ENCODE measurements around the gene PLVAP. TPM values are rescaled to one million over a fixed set of nuclear protein-coding genes. Genes with fewer than 3 reads are reported as not detected.
A peak's percentile ranks its signal among the peaks of the same experiment; 100 is the strongest.

PLVAP gene
- total and polyA plus RNA-seq, 9 of the 15 experiments (the other 6 are each of a cell fraction or from before 2014, with no cell fraction given): 0.09 to 0.84 (median 0.51) TPM; not detected in 4

- TF ChIP-seq THRB (CRISPR knock-in tag; conservative IDR thresholded peaks at IDR 0.05): peak; percentile 68; the same call in 1 of the 2 replicates
- peak; percentile 88 for TF ChIP-seq HNRNPLL (IDR thresholded peaks at IDR 0.05; ENCODE audit: low read depth, low read length, poor library complexity, severe bottlenecking)
- peak; percentile 98 for TF ChIP-seq GABPB1 (CRISPR knock-in tag; IDR thresholded peaks at IDR 0.05)
- TF ChIP-seq TCF7 (IDR thresholded peaks at IDR 0.05; ENCODE audit: borderline replicate concordance): peak; percentile 71; the same call in 1 of the 2 replicates
- no peak for TF ChIP-seq CBX8 (IDR thresholded peaks at IDR 0.05; ENCODE audit: borderline replicate concordance, extremely low read depth, low read depth, low read length, poor library complexity, severe bottlenecking)
- TF ChIP-seq CREM (IDR thresholded peaks at IDR 0.05; ENCODE audit: low read depth): peak; percentile 93
- TF ChIP-seq ERF (CRISPR knock-in tag; IDR thresholded peaks at IDR 0.05): no peak; the same call in 1 of the 2 replicates
- TF ChIP-seq MYC (IDR thresholded peaks at IDR 0.05; ENCODE audit: low read depth, low read length): peak; percentile 92
- TF ChIP-seq MYC (CRISPR knock-in tag; IDR thresholded peaks at IDR 0.05; ENCODE audit: borderline replicate concordance, low read depth): no peak
- TF ChIP-seq MCM7 (IDR thresholded peaks at IDR 0.05): peak in 1 of 2 experiments; percentile 89; a peak in 1 of 4 replicates
- peak; percentile 85; the same call in 1 of the 2 replicates for TF ChIP-seq ELF4 (CRISPR knock-in tag; IDR thresholded peaks at IDR 0.05)
- TF ChIP-seq PTBP1 (IDR thresholded peaks at IDR 0.05; ENCODE audit: low read depth, low read length): peak; percentile 77
- TF ChIP-seq ZEB2 (IDR thresholded peaks at IDR 0.05): peak; percentile 100
- peak; percentile 73; the same call in 1 of the 2 replicates for TF ChIP-seq SMARCE1 (IDR thresholded peaks at IDR 0.05)
- no peak for TF ChIP-seq NELFE (IDR thresholded peaks at IDR 0.05; ENCODE audit: insufficient read depth, insufficient read length)
- no peak for TF ChIP-seq BRF1 (IDR thresholded peaks at IDR 0.05; ENCODE audit: borderline replicate concordance, extremely low read depth, insufficient read length)
- peak; percentile 66; the same call in 1 of the 2 replicates for TF ChIP-seq JUND (IDR thresholded peaks at IDR 0.05; ENCODE audit: borderline replicate concordance, low read depth, low read length)
- TF ChIP-seq JUND (tag; IDR thresholded peaks at IDR 0.05; ENCODE audit: borderline replicate concordance, low read depth, low read length): peak; percentile 70; the same call in 2 of the 3 replicates
- TF ChIP-seq POLR3A (IDR thresholded peaks at IDR 0.05; ENCODE audit: borderline replicate concordance, extremely low read depth, insufficient read depth, insufficient read length): no peak
- TF ChIP-seq UBTF (IDR thresholded peaks at IDR 0.05; ENCODE audit: borderline replicate concordance in 1 of 2, low read depth in 2 of 2, low read length in 2 of 2): peak in 1 of 2 experiments; percentile 57; a peak in 1 of 4 replicates
- TF ChIP-seq YBX1 (IDR thresholded peaks at IDR 0.05): no peak
- no peak; the same call in none of the 2 replicates for TF ChIP-seq NFATC3 (IDR thresholded peaks at IDR 0.05)
- TF ChIP-seq RBM15 (IDR thresholded peaks at IDR 0.05; ENCODE audit: insufficient read depth, low read length): no peak
- TF ChIP-seq SMARCA4 (IDR thresholded peaks at IDR 0.05): 0 out of 2 replicates have a peak, but pooled peaks have one; percentile 24
- TF ChIP-seq MAFG (tag; conservative IDR thresholded peaks at IDR 0.05): no peak; the same call in none of the 2 replicates
- no peak for TF ChIP-seq ZNF57 (CRISPR knock-in tag; IDR thresholded peaks at IDR 0.05)
These were observed 40.1 kb downstream of the PLVAP start, which contains the start of gene GTPBP3 (continued) for GRCh38 chr19:17336872-17337674.

Data from K562 (cell line).